Cardiac muscle cell (in vitro differentiated cells and primary cell): ENCODE results near the gene GHRL. TPM values are rescaled to one million over a fixed set of nuclear protein-coding genes. Genes with fewer than 3 reads are reported as not detected.

Experiments
- DNase-seq, 2 donors: peaks; one replicate each; pipeline versions ENCODE4 v3.0.0 to v3.0.0-alpha.2; 2010 to 2017; ENCODE audit warnings: low read depth in 1 of 2, low spot score in 1 of 2
- H3K27ac ChIP-seq: fragments of 200-600 bp; sonication (generic); 2 replicates; pipeline ENCODE4 v1.5.1; 2016
- H3K27me3 ChIP-seq: fragments of 200-600 bp; sonication (generic); 2 replicates; pipeline ENCODE4 v1.6.0; 2016; ENCODE audit warnings: control low read depth
- H3K36me3 ChIP-seq: fragments of 200-600 bp; sonication (generic); 2 replicates; pipeline ENCODE4 v1.5.1; 2016; ENCODE audit warnings: control low read depth
- H3K4me1 ChIP-seq: fragments of 200-600 bp; sonication (generic); 2 replicates; pipeline ENCODE4 v1.8.1; 2017; ENCODE audit warnings: low read depth, mild to moderate bottlenecking, mixed run types
- H3K4me3 ChIP-seq: fragments of 200-600 bp; sonication (generic); 2 replicates; pipeline ENCODE4 v1.5.1; 2016; ENCODE audit warnings: mild to moderate bottlenecking
- H3K9me3 ChIP-seq: fragments of 200-600 bp; sonication (generic); 2 replicates; pipeline ENCODE4 v1.5.1; 2017; ENCODE audit warnings: low read depth, mild to moderate bottlenecking, control low read depth
- polyA plus RNA-seq: library from polyadenylated mRNA; unstranded; fragments of >200 nt; fragmentation: Nextera tagmentation; extraction: Ambion mirVana; gene quantifications from 2 replicates; pipeline ENCODE4 v1.2.1, GENCODE V29; 2016
- total RNA-seq: library from RNA; depleted of rRNA; stranded (reverse); fragments of >200 nt; gene quantifications from 2 replicates; pipeline ENCODE4 v1.2.3, GENCODE V29; 2016
- TF ChIP-seq, protein P1 (sequence below): IDR thresholded peaks from 2 replicates; pipeline ENCODE4 v1.5.1; 2012; ENCODE audit warnings: low read depth, mild to moderate bottlenecking, low read length

GHRL gene
- total and polyA plus RNA-seq, 2 experiments from 2014 or later: 0.18 to 0.46 TPM

DNA sequence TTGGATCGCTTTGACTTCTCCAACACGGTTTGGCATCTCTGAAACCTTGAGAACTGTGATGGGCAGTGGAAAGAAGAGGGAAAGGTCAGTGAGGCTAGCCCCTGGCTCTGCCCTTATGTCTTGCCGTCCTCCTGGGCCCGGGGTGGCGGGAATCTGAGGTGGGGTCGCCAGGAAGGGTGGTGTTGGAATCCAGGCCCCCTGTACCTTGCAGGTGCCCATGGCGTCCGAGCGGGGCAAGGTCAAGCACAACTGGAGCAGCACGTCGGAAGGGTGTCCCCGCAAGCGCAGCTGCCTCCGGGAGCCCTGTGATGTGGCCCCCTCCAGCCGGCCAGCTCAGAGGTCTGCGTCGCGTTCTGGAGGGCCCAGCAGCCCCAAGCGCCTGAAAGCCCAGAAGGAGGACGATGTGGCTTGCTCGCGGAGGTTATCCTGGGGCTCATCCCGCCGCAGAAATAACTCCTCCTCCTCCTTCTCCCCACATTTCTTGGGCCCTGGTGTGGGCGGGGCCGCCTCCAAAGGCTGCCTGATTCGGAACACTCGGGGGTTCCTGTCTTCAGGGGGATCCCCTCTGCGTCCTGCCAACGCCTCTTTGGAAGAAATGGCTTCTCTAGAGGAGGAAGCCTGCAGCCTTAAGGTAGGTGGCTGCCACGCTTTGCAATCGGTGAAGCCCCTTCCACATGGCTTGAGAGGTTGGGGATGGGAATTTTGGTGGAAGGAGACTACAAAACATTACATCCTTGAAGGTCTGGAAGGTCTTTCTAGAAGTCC, 43.6 kb downstream of the GHRL start:
- Histone ChIP-seq H3K4me3 (peak overlapping the region; percentile 57), H3K27ac (peak overlapping the region; percentile 58), H3K9me3 (no peaks in the 10 kb centered on the region), H3K4me1 (peaks cover 7% of the 10 kb centered on the region), H3K36me3 (no peaks in the 10 kb centered on the region), H3K27me3 (no peaks in the 10 kb centered on the region)
- TF ChIP-seq, protein P1, sequence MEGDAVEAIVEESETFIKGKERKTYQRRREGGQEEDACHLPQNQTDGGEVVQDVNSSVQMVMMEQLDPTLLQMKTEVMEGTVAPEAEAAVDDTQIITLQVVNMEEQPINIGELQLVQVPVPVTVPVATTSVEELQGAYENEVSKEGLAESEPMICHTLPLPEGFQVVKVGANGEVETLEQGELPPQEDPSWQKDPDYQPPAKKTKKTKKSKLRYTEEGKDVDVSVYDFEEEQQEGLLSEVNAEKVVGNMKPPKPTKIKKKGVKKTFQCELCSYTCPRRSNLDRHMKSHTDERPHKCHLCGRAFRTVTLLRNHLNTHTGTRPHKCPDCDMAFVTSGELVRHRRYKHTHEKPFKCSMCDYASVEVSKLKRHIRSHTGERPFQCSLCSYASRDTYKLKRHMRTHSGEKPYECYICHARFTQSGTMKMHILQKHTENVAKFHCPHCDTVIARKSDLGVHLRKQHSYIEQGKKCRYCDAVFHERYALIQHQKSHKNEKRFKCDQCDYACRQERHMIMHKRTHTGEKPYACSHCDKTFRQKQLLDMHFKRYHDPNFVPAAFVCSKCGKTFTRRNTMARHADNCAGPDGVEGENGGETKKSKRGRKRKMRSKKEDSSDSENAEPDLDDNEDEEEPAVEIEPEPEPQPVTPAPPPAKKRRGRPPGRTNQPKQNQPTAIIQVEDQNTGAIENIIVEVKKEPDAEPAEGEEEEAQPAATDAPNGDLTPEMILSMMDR: no peak
- peak in 1 of 2 donors; percentile 34 for DNase-seq

DNA sequence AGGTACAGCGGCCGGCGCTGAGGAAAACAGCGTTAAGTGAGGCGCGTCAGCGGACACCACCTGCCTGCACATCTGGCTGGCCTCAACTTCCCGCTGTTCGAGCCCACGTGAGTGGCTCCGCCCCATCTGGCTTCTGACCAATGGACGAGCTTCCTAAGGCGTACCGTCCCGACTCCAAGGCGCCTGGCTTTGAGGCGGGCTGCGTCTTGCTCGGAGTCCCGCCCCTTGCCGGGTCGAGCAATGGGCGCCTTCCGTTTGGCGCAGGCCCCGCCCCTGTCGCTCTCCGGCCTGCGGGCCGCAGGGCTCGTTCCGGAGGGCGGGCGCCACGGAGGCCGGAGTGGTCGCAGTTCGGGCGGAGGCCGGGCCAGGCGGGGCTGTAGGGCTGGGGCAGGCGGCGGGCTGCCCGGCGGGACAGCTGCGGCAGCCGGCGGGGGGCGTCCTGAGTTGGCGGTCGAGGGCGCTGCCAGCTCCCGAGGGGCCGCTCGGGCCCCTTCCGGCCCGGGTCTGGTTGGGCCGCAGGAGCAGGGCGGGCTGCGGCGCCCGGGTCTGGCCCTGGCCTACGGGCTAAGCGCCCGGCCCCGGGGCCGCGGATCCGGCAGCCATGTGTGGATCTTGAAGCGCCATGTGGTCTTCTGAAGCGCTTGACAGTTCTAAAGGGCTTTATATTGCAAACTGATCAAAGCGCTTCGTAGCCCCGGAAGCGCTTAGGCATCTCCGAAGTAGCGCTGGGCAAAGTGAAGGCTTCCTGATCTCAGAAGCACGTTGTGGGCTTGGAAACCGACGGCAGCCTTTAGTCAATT, 44.4 kb downstream of the GHRL start, which contains the start of gene TATDN2:
TATDN2 (plus strand) TSS at position 276 of the 800 bp plus-strand sequence. CDS start 742 bp downstream, outside the sequence.
- Histone ChIP-seq H3K4me3 (peak within 1 kb of the TSS; percentile 57), H3K27me3 (no peaks in the 10 kb centered on the region), H3K4me1 (peaks cover 7% of the 10 kb centered on the region), H3K27ac (peak within 1 kb of the TSS; percentile 58), H3K36me3 (no peaks in the 10 kb centered on the region), H3K9me3 (no peaks in the 10 kb centered on the region)
- TF ChIP-seq, protein P1: no peak
- peak; percentile 94 to 98 for DNase-seq

DNA sequence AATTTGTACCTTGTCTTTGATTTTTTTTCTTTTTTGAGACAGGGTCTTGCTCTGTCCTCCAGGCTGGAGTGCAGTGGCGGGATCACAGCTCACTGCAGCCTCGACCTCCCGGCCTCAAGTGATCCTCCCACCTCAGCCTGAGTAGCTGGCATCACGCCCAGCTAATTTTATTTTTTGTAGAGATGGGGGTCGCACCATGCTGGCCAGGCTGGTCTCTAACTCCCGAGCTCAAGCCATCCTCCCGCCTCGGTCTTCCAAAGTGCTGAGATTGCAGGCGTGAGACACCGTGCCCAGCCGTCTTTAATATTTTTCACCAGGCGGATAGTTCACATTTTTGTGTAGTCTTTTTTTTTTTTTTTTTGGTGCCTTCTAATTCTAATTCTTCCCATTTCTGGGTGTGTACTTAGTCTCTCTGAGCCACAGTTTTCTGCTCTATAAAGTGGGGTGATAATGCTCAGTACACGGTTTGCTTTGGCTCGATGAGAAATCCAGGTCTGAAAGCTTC, 45.0 kb downstream of the GHRL start:
- Histone ChIP-seq H3K9me3 (no peaks in the 10 kb centered on the region), H3K36me3 (no peaks in the 10 kb centered on the region), H3K27me3 (no peaks in the 10 kb centered on the region), H3K4me3 (peak overlapping the region; percentile 57), H3K27ac (no peak overlapping the region), H3K4me1 (peaks cover 7% of the 10 kb centered on the region)
- TF ChIP-seq, protein P1: no peak
- DNase-seq: no peak

DNA sequence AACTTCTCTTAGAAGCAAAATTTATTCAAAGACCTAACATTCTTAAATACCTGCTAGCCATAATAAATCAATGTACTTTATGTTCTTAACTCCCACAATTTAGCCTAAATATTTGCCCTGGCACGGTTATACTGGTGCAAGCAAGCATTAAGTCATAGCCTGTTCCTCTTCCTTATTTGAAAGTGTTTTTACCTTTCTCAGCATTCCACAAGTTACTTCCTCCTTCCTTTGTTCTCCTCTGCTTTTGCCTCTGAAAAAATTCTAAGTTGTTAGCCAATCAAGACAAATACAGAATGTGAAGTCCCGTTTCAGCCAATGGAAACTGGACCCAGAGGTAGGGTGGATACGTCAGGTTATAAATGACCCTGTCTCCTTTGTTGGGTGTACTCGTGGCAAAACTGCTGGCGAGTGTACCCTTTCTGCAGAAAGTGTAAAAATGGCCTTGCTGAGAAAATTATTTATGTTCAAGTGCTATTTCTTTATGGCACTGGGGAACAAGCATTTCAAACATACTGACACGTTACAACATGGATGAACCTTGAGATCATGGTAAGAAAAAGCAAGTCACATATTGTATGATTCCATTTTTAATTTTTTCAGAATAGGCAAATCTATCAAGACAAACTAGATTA, 47.5 kb downstream of the GHRL start:
- H3K27me3 ChIP-seq: no peaks in the 10 kb centered on the region
- TF ChIP-seq, protein P1: no peak

DNA sequence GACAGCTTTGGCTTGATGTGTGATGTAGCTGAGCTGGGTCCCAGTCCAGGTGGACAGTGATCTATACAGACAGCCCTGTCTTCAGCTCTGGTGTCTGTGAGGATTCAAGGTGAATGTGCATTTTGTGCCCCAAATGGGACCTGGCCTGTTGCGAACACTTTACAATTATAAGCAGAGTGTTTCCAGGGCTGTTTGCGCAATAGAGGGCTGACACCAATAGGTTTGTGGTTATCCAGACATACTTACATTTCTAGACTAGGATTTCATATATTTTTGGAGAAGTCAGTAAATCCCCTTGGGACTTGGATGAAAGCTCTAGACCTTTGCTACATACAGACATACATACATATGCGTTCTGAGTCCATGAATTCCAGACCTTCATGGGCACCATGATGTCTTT, 48.7 kb downstream of the GHRL start:
- H3K4me1 ChIP-seq: no peaks in the 10 kb centered on the region
- TF ChIP-seq, protein P1: no peak
- H3K9me3 ChIP-seq: no peaks in the 10 kb centered on the region
- peak in 1 of 2 donors; percentile 36 for DNase-seq
- H3K36me3 ChIP-seq: no peaks in the 10 kb centered on the region
- no peak overlapping the region for H3K27ac ChIP-seq
- no peaks in the 10 kb centered on the region for H3K27me3 ChIP-seq
- H3K4me3 ChIP-seq: no peak overlapping the region

More for the DNA sequence above, 47.5 kb downstream of the GHRL start:
- Histone ChIP-seq H3K36me3 (no peaks in the 10 kb centered on the region), H3K4me3 (no peak overlapping the region), H3K4me1 (peaks cover 5% of the 10 kb centered on the region), H3K27ac (no peak overlapping the region), H3K9me3 (no peaks in the 10 kb centered on the region)
- DNase-seq: no peak
